T47D (cell line): Measurements from ENCODE around the gene ZNF654.

ENCODE experiments used
- DNase-seq, 2 experiments: peaks; one replicate each; pipeline versions ENCODE4 v3.0.0 to v3.0.0-alpha.2; 2011 to 2012; ENCODE audit warnings: low read depth in 1 of 2, low spot score in 1 of 2
- JUND ChIP-seq: IDR thresholded peaks from 2 replicates; pipeline ENCODE4 v1.6.1; 2012; ENCODE audit warnings: low read depth
- in situ Hi-C: cut with HindIII; loops from 2 replicates; pipeline ENCODE4 v1.10.0; 2016; ENCODE audit warnings: low sequenced_read_pairs, low pct_unique_long_range_greater_than_20kb

The ZNF654 gene

DNA sequence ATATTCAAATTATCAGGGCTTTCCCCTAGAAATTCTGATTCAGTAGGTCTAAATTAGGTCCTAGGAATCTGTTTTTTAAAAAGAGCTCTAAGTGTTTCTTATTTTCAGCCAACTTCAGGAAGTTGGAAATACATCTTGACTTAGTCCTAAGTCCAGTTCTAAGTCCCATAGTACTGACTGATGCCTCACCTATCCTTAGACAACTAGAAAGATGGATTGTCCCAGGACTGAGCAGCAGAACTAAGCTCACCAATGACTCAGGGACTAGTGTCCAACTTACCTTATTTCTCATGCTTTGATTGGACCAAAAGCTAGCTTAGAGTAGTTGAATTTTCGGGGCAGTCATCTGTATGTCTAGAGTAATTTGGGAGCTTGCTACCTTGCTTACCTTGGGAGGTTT is 64.5 kb downstream of the ZNF654 start:
- in situ Hi-C loops = no loop called here
- DNase-seq = no peak
- TF ChIP-seq JUND = no peak

DNA sequence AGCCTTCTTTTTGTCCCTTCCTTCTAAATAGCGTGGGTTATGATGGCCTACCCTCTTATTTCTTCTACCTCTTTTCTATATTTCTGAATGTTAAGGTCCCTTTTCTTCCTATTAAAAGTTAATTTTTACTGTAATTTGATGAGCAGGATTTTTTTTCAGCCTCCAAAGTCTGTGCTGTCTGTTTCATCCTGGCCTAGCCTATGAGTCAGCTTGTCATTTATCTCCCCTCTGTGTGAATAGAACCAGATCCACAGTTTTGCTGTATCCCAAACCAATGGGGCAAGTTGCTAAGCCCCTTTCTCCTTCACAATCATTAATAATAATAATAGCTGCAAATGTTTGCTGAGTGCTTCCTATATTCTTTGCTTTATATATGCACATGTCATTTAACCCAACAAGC is 72.6 kb downstream of the ZNF654 start:
- no peak for TF ChIP-seq JUND
- no peak for DNase-seq
- in situ Hi-C loops = no loop called here

DNA sequence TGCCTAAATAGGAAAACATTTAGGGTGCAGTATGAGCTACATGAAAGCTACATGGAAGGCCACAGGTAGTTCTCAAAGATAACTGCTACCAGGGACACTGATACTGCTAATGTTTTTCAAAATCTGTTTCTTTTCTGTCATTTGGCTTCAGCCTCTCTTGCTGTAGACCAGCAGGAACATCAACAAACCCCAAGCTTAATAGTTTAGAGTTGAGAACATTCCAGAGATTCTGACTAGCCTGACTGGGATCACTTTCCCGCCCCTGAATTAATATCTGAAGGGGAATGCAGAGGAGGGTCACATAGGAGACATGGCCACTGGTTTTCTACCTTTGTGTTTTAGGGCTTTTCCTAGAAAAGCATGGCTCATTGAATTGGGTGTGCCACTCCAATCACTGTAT is 73.8 kb downstream of the ZNF654 start:
- TF ChIP-seq JUND = no peak
- no peak for DNase-seq
- in situ Hi-C loops = no loop called here

DNA sequence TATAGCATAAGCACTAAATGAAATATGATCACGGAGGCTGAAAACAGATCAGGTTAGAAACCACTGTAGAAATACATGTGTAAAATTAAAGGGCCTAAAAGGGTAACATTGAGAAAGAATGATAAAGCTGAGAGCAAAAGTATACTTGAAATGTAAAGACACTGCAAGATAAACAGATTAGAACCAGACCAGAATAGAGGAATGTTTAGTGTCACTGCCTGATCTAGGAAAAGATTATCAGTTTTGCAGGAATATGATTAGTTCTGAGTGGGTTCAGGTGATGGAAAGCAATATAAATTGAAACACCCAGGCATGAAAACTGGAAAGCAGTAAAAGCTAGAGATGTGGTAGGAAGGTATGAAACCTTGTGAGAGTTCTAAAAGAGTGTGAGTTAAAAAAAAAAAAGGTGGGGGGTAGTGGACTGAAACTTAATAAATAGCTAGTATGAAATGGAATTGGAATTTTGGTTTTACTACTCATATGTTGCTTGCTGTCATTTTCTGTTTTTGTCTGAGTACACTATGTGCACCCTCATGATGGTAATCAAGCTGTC is 74.7 kb downstream of the ZNF654 start:
- no peak for DNase-seq
- TF ChIP-seq JUND = no peak
- in situ Hi-C loops = no loop called here

DNA sequence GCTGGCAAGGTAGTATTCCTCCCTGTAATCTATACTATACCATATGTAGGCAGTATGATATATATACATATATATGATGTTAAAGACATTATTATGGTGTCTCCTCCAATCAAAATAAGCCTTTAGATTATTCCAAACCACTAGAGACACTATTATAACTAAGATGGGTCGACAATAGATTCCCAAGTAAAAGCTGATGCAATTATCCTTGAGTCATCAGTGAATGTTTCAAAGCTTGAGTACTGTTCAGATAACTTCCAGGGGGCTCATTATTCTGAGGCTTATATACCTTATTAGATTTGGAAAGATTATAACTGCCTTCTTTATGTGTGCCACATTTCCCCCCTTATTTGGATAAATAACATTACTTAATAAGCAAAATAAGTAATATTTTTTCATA is 78.8 kb downstream of the ZNF654 start:
- in situ Hi-C loops = no loop called here
- TF ChIP-seq JUND = no peak
- DNase-seq = no peak

DNA sequence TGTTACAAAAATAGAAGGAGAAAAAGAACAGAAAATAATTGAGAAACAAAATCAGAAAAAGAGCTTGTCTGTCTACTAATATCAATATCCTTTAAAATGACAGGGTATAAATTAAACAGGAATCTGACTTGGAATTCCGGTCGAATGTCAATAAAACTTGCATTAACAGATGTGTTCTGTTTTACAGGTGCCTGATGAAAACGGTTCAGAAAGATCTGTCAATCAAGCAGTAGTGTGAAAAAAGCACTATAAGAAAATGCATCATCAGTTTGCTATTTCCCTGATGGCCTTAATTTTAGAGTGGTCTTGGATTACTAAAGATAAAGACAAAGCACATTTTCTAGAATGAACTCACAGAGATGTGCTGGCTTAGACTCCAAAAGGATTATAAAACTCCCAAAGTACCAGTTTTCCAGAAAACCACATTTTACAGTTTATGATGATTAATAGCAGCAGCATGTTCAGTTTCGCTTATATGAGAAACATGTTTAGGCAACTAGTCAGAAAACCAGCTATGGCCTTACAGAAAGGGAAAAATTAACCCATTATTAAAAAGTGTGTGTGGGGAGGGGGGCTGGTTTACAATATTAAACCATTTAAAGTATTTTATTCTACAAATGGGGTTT is 82.5 kb downstream of the ZNF654 start:
- DNase-seq = no peak
- in situ Hi-C loops = no loop called here
- TF ChIP-seq JUND = no peak

DNA sequence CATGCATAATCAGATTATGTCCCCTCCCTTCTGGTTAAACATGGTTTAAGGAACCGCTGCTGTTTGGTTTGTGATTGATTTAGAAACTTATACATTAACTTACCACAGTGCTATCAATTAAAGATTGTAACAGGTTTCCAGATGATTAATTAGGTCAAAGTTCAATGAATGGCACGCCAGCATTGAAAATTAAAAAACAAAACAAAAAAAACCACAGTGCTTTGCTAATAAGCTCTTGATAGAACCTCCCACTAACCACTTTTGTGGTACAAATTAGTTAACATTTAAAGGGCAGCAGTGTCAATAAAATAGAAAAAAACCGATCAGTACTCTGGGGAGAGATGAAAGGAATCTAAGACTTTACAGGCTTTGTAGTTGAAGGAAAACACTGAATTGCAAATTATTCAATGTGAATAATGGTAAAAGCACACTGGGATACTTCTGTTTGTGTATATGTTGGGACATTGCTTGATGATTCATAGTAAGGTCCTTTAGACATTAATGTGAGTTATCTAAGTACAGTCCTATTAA is 83.1 kb downstream of the ZNF654 start:
- no peak for DNase-seq
- TF ChIP-seq JUND = no peak
- in situ Hi-C loops = no loop called here

DNA sequence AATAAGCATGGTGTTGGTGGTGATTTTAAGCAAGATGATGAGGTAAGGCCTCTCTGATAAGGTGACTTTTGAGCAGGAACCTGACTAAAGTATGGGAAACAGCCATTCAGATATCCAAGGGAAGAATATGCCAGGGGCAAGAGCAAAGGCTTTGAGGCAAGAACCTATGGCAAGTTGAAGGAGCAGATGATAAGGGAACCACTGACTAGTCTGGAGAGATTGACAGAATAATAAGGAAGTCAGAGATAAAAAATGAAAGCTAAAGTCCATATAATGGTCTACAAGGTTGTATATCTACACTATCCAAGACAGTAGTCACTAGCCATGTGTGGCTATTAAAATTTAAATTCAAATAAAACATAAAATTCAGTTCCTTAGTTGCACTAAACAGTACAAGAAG is 88.2 kb downstream of the ZNF654 start:
- no peak for DNase-seq
- TF ChIP-seq JUND = no peak
- in situ Hi-C loops = no loop called here

DNA sequence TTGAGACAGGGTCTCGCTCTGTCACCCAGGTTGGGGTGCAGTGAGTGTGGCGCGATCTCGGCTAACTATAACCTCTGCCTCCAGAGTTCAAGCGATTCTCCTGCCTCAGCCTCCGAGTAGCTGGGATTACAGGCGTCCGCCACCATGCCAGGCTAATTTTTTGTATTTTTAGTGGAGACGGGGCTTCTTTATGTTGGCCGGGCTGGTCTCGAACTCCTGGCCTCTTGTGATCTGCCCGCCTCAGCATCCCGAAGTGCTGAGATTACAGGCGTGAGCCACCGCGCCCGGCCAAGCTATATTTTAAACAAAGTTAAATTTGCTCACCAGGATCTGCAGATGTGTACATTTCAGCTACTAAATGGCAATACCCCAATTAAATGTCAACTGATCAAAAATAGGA is 89.6 kb downstream of the ZNF654 start:
- TF ChIP-seq JUND = no peak
- in situ Hi-C loops = no loop called here
- DNase-seq = no peak

DNA sequence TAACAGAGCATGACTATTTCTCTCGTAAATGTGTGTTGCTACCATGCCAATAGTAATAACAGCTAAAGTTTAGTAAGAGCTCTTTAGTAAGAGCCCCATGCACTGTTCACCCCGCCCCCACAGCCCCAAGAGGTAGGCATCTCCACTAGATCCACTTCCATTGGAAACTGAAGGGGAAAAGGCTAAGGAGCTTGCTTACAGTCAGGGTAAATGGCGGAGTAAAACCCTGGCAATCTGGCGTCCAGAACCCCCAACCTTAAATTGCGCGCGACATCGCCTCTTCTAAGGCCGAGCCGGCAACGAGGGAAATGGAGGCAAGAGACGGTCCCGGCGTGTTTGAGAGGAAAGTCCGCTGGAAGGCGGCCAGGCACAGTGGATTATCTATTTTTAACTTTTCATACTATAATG is 90.0 kb downstream of the ZNF654 start:
- in situ Hi-C loops = no loop called here
- no peak for DNase-seq
- no peak for TF ChIP-seq JUND

DNA sequence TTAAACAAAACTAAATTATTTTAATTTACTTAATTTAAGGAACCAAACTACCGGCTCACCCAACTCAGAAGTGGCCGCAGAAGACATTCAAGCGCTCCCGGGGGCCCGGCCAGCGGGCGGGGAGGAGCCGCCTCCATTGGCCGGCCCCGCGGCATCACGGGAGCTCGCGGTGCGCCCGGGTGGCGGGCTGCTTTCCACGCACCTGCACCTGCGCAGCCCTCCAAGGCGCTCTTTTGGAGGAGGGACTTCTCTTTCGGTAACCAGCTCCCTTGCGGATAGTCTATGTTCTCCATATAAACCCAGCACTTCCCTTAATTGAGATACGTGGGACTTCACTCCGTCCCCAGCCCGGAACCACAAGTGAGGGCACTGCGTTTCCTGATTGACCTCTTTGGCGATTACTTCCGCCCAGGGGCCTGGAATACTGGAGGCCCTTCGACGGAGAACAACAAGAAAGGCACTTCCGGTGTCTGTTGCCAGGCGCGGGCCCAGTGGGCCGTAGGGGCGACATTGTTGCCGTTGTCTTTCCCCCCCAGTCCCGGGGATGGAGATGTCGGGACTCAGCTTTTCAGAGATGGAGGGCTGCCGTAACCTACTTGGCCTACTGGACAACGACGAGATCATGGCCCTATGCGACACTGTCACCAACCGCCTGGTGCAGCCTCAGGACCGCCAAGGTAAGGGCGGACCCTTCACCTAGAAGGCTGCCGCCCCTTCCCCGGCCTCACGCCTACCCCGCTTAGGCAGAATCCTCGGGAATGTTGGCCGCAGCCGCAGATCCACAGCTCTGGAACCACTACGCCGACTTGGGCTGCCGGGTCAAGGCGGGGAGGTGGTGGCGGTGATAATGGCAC is 90.7 kb downstream of the ZNF654 start, which contains the start of gene C3orf38:
Gene C3orf38 (plus strand): TSS at position 451 of the 854 bp plus-strand sequence. CDS start 94 bp downstream, at position 545.
- DNase-seq = peak; percentile 59 to 93
- TF ChIP-seq JUND = no peak
- in situ Hi-C loops = no loop called here

DNA sequence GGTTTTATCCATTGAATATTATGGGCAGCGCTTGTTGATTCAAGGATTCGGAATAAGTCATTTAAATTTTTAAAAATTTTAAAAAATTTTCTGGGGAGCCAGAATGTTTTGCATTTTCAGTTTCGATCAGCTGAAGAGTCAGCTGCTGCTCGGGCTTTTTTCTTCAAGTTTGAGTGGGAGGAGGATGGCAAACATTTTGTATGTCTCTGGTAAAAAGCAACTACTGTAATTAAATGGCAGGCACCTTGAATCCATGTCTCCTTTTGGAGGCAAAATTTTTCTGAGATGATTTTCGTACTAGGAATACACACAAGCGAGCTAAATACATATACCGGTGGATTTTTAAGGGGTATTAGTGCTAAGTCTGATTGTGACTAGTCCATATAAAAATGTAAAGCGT is 91.3 kb downstream of the ZNF654 start:
- DNase-seq = no peak
- in situ Hi-C loops = no loop called here
- no peak for TF ChIP-seq JUND

DNA sequence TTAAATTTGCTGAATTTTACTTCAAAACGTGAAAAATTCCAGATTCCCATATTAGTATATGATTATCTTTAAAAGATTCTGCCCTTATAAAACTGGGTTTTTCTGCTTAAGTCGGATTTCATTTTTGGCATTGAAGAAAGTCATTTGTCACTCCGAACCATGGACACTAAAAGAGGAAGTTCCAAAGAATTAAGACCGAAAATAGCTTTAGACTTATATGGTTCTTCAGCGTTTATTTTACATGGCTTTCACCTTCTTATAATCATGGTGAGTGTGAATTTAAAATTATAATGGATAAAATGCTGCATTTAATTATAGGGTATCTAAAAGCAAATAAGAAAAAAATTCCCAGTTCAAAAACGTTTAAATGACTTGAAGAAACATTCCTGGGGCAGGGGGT is 91.8 kb downstream of the ZNF654 start:
- in situ Hi-C loops = no loop called here
- no peak for DNase-seq
- TF ChIP-seq JUND = no peak
